NCI-H128 (cell line): ENCODE data around the gene TSSK2.
A peak's percentile ranks its signal among the peaks of the same experiment; 100 is the strongest.

Experiments
- DNase-seq: peaks from one replicate; lab custom pipeline; 2025; ENCODE audit not compliant: unreplicated experiment; lab: John Stamatoyannopoulos, UW

Gene TSSK2

DNA sequence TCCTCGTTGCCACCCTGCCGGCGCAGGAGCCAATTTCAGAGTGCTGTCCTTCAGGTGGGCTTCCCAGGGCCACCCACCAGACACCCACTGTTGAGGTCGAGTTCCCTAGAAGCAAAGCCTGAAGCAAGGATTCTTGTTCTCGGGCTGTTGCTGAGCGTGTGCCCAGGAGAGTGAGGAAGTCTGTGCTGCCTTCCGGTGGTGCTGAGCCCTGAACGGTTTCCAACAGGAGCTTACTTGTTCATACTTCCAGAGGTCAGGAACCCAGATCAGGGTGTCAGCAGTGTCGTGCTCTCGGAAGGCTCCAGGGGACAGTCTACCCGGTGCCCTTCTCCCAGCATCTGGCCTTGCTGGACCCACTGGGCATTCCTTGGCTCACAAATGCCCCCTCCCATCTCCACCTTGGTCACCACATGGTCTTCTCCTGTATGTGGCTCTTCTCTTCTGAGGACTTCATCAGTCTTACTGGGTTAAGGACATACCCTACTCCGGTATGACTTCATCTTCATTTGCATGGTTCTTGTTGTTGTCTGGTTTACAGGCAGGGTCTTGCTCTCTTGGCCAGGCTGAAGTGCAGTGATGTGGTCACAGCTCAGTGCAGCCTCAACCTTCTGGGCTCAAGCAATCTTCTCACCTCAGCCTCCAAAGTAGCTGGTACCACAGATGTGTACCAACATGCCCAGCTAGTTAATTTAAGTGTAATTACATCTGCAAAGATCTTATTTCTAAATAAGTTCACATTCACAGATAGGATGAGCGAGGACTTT is 36.2 kb downstream of the TSSK2 start:
- DNase-seq = no peak

DNA sequence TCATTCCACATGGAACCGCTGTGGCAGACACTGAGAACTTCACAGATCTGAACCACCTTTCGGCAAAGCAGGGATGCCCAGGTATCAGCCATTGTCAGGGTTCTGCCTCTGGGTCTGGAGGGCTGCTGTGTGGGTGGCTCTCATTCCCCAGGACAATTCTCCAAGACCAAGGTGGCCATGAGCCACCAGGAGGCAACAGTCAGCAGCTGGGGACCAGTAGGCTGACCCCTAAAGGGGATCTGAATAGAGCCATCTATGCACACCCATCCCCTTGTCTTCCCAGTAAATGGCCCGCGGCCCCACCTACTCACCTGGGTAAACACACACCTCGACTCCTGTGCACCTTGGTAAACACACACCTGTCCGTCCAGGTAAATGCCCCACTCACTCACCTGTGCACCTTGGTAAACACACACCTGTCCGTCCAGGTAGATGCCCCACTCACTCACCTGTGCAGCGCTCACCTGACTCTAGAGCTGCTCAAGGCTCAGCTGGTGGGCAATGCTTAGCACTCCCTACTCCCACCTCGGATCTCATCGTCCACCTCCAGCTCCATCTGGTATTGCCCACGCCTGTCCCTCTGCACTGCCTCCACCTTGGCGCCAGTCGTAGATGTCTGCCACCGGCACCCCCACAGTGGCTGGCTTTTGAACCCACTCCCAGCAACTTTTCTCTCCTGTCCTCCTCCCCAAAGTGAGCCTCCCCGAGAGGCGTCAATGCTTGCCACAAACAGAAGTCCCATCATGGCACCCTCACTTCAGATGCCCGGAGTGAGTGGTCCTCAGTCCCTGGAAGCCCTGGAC is 37.2 kb downstream of the TSSK2 start:
- DNase-seq = no peak

DNA sequence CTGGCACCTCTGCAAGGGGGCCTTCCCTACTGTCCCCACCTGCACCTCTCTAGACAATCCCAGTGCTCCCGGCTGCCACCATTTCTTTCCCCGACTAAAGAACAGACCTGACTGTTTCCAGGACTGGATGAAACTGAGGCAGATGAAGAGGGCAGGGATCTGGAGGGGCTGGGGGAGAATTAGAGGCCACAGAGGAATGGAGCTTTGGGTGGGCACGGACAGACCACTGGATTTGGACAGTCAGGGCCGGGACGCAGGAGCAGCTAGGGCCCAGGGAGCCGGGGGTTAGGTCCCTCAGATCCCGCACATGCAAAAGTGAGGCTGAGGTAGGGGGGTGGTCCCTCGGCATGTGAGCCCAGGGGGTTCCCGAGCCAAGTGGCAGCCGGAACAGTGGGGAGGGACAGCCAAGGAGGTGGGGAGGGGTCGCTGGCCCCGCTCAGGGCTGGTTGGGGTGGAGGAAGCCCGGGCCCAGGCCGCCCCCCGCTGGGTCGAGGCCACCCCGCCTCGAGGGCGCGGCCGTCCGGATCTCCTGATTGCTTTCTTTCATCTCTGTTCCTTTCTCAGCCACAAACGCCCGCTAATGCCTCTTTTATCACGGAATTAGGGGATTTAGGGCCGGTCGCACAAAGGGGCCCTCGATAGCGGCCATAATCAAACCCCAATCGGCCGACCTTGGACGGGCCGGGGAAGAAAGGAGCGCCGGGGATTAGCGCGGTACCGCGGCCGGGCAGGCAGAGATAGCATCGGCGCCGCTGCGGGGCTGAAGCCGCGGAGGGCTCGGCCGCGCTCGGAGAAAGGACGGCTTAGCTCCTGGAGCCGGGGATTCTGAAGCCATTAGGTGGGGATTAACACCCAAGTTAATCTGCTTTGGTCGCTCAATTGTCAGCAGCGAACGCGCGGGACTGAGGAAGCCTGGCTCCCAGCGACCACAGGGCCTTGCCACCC is 38.2 kb downstream of the TSSK2 start:
- DNase-seq = no peak

DNA sequence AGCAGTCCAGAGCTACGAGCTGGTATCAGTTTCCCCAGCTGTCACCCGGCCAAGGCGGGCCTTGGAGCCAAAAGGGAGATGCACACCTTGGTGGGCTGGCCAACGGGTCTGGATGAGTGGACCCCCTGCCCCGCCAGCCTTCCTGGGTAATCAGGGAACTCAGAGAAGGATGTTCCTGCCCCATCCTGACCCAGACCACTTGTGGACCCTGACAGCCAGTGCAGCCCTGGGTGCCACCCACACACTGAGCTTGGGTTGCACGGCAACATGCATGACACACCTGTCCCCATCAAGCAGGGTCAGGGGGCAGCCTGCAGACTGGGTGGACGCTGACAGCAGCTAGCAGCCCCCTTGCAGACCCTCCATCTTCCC is 38.8 kb downstream of the TSSK2 start:
- no peak for DNase-seq

DNA sequence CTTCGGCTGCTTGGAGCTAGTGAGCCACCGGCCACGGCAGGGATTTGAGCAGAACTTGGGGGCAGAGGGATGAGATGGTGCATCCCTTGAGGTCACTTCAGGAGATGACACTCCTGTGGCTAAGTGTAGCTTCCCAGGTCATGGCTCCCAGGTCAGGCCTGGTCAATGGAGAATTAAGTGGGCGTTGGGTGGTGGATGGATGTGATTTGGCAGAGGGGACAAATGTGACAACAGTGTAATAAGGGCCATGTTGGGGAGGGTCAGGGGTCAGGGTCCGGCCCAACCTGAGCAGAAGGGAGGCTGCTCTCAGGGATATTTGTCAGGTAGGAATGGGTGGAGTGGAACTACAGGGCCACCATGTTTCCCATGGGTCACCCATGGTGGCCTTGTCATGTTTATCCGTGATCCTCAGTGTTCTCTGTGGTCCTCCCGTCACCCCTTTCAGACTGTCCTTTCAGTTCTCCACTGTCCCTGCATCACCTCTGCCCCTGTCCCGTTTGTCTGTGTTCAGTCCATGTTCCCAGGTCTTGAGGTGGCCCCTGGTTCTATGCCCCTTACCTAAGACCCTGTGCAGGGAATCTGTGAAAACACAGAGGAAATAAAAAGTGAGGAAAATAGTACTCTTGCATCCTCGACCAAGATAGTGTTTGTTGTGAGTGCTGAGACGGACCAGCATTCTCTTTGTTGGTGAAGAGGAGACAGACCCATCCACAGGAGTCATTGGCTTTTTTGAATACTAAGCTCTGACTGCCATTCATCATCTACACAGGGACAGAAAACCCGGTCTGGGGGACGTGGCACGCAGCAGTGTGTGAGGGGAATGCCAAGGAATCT is 41.3 kb downstream of the TSSK2 start:
- DNase-seq = no peak

DNA sequence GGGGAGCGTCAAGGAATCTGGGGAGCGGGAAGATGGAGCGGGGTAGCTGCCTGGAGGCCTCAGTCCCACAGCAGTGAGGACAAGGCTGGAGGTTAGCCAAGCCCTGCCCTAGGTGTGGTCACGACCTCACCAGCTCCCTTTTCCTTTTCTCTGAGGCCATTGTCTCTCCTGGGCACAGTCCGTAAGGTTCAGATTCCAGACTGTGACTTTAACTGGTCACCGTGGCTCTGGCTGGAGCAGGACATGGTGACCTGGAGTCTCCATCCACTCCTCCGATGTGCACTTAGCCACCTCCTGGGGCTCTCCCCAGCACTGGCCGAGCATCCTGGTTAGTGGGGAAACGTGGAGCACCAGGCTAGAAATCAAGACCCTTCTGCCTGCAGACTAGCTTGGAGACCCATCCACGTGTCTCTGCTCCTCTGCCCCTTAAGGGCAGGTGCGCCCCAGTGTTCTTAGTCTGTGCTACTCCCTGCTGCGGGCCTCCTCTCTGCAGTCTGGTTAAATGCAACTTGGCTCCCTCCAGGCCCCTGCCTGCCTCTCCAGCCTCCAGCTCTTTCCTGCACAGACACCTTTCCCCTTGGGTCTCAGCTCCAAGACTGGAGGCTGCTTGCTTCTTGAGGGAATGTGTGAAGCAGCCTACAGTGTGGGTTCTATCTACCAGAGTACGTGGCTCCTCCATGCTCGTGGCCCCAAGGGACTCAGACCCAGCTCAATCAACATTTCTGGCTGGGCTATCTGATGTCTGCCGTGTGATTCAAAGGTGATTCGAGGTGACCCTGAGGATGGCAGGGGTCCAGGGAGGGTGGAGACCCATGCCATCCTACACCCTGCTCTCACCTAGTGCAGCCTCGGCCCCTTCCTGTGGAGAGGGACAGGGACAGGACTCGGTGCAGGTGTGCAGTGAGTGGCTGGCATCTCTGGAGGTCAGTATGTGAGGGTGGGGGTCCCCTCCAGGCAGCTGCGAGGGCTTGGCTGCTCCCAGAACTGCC is 42.2 kb downstream of the TSSK2 start:
- no peak for DNase-seq

DNA sequence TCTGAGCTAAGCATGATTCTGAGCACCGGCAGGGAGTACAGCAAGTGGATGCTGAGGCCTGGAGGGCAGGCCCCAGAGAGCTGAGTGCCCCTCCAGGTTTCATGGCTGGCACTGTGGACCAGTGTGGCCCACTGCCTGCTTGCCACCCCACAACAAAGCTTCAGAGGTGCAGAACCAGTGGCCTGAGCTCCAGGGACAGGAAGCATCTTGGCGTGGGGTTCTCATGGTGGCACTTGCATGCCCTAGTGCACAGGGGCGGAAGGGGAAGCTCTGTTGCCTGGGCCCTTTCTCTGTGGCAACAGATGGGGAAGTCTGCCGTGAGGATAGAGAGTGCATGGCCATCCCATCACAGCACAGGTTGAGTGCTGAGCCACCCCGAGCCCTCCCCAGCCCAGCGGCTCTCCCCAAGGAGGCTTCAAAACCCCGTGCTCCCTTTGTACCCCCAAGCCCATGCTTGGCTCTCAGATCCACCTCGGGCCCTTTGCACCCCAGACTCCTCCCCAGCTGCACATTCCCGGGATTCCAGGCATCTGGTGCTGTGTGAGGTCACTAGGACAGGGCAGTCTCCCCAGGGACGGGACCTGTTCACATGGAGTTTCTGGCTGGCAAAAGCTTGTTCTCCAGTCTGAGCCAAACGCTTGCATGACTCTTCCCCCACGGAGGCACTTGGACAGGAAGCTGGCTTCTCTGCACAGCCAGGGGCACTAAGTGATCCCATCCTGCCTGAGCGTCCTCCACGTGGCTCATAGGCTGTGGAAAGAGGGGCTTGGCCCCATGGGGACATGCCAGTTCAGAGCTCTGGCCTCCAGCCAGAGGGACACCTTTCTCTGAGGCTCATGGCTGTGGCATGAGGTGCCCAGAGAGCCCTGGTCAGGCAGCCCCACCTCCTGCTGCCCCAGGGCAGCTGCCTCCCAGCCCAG is 43.3 kb downstream of the TSSK2 start:
- no peak for DNase-seq

DNA sequence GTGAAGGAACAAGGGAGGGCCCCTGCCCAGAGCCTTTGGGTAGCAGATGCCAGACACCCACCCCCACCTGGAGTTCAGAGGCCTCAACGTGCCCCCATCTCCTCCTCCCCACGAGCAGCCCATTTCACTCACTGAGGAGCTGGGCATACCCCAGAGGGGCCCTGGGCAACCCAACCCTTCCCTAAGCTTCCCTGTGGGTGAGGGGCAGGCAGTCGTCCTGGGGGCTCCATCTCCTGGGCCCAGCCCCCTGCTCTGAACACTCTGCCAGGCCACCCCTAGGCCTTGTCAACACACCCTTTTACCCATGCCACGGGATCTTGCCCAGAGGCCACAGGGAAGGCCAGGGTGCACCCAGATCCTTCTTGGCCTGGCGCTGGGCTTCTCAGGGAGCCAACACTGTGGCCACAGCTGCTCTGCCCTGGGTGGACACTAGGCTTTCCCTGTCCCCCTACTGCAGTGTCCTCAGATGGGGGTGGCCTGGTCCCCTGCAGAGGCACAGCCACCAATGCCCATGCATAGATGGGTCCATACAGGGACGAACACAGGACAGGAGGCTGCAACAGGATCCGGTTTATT is 44.0 kb downstream of the TSSK2 start:
- no peak for DNase-seq

DNA sequence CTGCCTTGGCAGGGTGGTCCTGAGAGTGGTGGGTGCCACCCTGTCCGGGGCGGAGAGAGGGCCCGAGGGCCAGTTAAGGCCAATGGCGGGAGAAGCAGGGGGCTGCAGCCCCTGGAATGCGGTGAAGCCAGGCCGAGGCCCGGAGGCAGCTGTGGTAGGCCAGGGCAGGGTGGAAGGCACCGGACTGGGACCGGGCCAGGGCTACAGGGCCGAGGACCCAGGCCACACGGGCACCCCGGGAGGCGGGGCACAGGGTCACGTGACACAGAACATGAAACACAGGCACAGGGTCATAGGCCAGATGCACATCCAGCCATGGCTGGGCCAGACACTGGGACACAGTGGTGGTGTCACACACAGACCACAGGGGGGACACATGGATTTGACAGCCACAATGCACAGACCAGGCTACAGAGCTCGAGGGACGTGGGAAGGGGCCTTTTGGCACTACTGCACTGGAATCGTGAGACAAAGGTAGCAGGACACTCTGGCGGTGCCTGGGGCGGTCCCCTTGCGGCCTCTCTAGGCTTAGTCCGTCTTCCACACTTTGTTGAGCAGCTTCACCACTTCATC is 44.6 kb downstream of the TSSK2 start:
- no peak for DNase-seq

DNA sequence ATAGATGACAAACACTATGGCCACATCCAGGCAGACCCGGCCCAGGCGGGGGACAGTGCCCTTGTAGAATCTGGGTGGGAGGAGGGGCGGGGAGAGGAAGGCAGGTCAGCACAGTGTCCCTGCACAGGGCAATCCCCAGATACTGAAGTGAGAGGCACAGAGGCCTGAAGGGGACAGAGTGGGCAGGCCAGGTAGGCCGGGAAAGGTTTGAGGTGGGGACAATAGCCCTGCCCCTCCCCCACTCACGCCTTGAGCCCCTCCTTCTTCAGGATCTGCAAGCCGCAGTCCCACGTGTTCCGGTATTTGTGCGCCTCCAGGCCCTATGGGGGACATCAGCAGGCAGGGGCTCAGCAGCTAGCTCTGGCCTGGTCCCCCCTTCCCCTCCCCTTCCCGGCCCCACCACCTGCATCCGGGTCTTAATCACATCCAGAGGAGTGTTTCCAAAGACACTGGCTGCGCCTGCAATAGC is 45.1 kb downstream of the TSSK2 start:
- no peak for DNase-seq

DNA sequence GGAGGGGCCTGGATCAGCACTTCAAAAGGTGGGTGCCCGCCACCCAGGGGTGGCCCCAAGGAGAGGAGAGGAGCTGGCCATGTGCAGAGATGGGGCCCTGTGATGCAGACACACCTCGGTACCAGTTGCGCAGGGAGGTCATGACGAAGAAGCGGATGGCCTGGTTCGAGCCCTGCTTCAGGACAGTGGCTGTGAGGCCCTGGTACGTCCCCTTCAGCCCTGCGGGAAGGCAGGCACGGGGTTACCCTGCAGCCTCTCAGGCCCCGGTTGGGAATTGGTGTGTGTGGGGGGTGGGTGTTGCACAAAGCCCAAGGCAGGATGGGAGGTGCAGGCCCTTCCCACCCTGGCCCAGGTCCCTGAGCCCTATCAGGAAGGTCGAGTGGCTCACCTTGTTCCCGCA is 45.6 kb downstream of the TSSK2 start:
- no peak for DNase-seq

DNA sequence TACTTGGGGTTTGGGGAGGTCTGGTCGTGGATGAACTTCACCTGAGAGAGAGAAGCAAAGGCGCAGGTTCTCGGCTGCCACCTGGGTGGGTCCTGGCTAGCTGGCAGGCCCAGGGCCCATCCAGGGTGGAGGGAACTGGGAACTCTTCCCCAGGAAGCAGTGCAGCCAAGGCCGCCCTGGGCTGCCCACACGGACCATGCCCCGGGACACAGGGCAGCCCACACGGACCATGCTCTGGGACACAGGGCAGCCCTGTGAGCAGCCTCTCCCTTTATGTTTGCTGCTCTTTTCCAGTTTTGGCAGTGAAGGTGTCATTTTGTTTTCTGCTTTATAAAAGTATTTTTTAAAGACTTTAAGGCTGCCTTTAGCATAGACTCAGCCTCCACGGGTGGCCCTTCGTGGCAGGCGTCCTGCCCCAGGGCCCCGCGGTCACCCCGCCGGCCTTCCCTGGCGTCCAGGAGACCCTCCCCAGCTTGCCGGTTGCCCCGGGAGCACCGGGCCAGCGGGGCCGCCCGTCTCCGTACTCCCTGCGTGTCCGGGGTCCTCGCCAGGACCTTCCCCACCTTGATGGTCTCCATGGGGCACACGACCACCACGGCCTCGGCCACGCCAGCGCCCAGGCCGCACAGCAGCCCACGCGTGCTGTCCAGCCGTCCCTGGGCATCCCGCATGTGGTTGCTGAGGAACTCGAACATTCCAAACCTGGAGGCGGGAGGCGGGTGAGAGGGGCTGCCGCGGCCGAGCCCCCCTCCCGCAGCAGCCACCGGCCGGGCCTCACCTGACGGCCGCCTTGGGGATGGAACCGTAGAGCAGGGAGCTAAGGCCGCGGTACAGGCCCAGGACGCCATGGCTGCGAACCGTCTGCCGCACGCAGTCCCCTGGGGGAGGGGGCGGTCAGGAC is 46.3 kb downstream of the TSSK2 start:
- DNase-seq = no peak

DNA sequence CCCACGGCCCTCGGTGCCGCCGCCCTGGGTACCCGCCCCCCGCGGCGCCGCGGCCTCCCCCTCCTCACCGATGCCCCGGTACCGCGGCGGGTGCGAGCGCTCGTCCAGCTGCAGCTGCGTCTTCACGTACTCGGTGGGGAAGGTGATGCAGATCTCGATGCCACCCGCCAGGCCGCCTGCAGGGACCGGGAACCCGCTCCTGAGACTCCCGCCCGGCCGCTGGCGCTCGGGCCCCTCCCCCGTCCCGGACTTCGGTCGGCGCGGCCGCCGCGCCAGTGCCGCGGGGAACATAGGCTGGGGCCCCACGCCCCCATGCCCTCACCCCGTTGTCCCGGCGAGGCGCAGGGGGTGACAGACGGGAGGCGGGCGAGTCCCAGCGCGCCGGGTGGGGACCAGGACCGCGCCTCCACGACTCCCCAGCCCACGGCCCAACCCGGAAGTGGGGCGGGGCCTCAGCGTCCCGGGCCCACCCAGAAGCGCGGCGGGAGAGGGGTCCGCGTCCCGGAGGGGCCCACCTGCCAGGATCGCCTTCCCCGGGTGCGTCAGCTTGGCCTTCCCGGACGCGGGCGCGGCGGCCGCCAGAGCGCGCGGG is 47.1 kb downstream of the TSSK2 start:
- DNase-seq = peak; percentile 13

DNA sequence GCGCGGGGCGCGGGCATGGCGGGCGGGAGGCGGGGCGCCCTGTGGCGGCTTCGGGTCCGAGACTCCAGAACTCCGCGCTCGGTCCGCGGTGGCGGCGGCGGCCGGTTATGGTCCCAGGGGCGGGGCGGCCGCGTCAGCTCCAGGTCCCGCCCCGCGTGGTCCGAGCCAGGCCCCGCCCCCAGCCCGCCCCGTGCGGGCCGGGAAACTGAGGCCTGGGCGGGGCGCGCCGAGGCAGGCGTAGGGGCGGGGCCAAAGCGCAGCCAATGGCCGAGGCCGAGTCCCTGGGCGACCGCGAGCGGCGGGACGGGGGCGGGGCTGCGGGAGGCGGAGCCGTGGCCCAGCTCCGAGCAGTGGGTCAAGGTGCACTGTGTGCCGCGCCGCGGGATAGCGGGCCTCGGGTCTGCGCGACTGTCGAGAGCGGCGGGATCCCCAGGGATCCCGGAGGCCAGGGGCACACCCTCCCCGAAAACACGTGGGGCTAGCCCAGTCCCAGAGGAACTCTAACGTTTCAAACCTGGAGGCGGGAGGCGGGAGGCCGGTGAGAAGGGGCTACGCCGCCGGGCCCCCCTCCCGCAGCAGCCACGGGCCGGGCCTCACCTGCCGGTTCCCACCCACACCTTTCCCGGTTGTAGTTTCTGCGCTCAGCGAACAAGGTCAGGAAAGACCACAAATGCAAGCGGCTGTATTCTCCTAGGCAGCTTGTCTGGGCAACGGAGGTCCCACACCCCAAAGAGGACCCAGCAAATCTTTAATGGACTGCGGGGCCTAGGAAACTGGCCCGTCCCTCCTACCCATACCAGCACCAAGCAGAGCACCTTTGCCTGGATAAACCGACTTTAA is 47.8 kb downstream of the TSSK2 start, which contains the start of gene SLC25A1:
SLC25A1 (minus strand) TSS at position 80 of the 840 bp plus-strand sequence; CDS start at position 17, 63 bp downstream.
- DNase-seq = peak; percentile 40

DNA sequence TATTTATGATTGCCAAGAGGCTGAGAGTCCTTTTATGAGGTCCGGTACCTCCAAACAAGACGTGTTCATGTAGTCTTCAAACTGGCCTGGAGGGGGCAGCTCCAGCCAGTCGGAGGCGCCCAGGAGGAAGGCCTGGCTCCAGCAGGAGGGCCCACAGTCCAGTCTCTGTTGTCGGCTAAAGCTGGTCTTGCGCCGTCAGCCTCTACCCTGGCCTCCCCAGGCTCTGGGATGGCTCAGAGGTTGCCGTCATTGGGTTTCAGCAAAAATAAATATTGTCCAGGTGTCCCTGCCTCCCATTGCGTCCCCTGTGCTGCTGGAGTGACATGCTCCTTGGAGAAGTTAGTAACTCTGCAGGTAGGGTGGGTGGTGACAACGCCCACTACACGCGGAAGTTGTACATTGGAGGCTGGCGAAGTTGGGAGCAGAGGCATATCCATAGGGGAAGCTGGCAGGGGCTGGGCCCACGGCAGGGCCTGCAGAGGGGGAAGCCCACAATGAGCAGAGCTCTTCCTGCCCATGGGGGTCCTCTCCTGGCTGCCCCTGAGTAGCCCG is 48.5 kb downstream of the TSSK2 start:
- no peak for DNase-seq
